H9 (cell line): ENCODE results near the gene THSD7B. TPM values are rescaled to one million over a fixed set of nuclear protein-coding genes. Genes with fewer than 3 reads are reported as not detected.
"Not testable (repeated sequence)": the region's sequence is repeated elsewhere in the genome, so short reads cannot be mapped to it uniquely, and the experiment has no call there.

Source experiments
- DNase-seq: peaks from one replicate; pipeline ENCODE4 v3.0.0-alpha.2; 2017
- H2AFZ ChIP-seq: one replicate; pipeline ENCODE4 v1.6.1; 2013; ENCODE audit warnings: mild to moderate bottlenecking, low read length, control low read depth, moderate library complexity
- H2AK5ac ChIP-seq: 2 replicates; pipeline ENCODE4 v1.6.1; 2013; ENCODE audit warnings: low read length, control low read depth, mixed read lengths; ENCODE audit not compliant: insufficient read length
- H2BK120ac ChIP-seq: one replicate; pipeline ENCODE4 v1.6.1; 2013; ENCODE audit warnings: low read depth, mild to moderate bottlenecking, low read length, control low read depth, inconsistent platforms; ENCODE audit not compliant: poor library complexity, severe bottlenecking
- H2BK12ac ChIP-seq: 2 replicates; pipeline ENCODE4 v1.6.1; 2013; ENCODE audit warnings: low read length, control low read depth, mixed read lengths, low read depth; ENCODE audit not compliant: insufficient read length
- H2BK15ac ChIP-seq: 2 replicates; pipeline ENCODE4 v1.6.1; 2013; ENCODE audit warnings: low read depth, low read length, control low read depth
- H2BK20ac ChIP-seq: one replicate; pipeline ENCODE4 v1.6.1; 2013; ENCODE audit warnings: low read depth, mild to moderate bottlenecking, low read length, control low read depth, inconsistent platforms; ENCODE audit not compliant: poor library complexity, severe bottlenecking
- H2BK5ac ChIP-seq: 2 replicates; pipeline ENCODE4 v1.6.1; 2013; ENCODE audit warnings: low read length, control low read depth, mixed read lengths; ENCODE audit not compliant: insufficient read length
- H3K14ac ChIP-seq: 2 replicates; pipeline ENCODE4 v1.6.1; 2013; ENCODE audit warnings: low read length, control low read depth; ENCODE audit not compliant: insufficient read depth
- H3K18ac ChIP-seq: 2 replicates; pipeline ENCODE4 v1.6.1; 2013; ENCODE audit warnings: low read depth, mild to moderate bottlenecking, mixed read lengths, low read length, control low read depth; ENCODE audit not compliant: insufficient read length
- H3K23ac ChIP-seq: 2 replicates; pipeline ENCODE4 v1.6.1; 2013; ENCODE audit warnings: low read length, control low read depth, mixed read lengths, low read depth; ENCODE audit not compliant: insufficient read length
- H3K23me2 ChIP-seq: 2 replicates; pipeline ENCODE4 v1.6.1; 2013; ENCODE audit warnings: low read depth, mild to moderate bottlenecking, mixed read lengths, low read length, control low read depth; ENCODE audit not compliant: insufficient read length, poor library complexity, severe bottlenecking
- H3K27ac ChIP-seq: 2 replicates; pipeline ENCODE4 v1.5.1; 2013; ENCODE audit warnings: low read length, control low read depth, mixed read lengths, low read depth; ENCODE audit not compliant: insufficient read length
- H3K27me3 ChIP-seq: 2 replicates; pipeline ENCODE4 v1.6.1; 2013; ENCODE audit warnings: low read length, control low read depth, inconsistent platforms; ENCODE audit not compliant: insufficient read depth
- H3K4ac ChIP-seq: 2 replicates; pipeline ENCODE4 v1.6.1; 2013; ENCODE audit warnings: low read depth, mild to moderate bottlenecking, control low read depth, inconsistent platforms, low read length, moderate library complexity
- H3K4me1 ChIP-seq: 2 replicates; pipeline ENCODE4 v1.6.1; 2013; ENCODE audit warnings: low read length, control low read depth, inconsistent platforms; ENCODE audit not compliant: insufficient read depth
- H3K4me2 ChIP-seq: 2 replicates; pipeline ENCODE4 v1.6.1; 2013; ENCODE audit warnings: low read length, control low read depth, mixed read lengths; ENCODE audit not compliant: insufficient read length, insufficient read depth
- H3K56ac ChIP-seq: 2 replicates; pipeline ENCODE4 v1.6.1; 2013; ENCODE audit warnings: low read depth, mild to moderate bottlenecking, mixed read lengths, low read length, control low read depth; ENCODE audit not compliant: insufficient read length
- H3K79me1 ChIP-seq: 2 replicates; pipeline ENCODE4 v1.6.1; 2013; ENCODE audit warnings: low read depth, mild to moderate bottlenecking, moderate library complexity, low read length, control low read depth, inconsistent platforms; ENCODE audit not compliant: insufficient read depth, poor library complexity, severe bottlenecking
- H3K79me2 ChIP-seq: 2 replicates; pipeline ENCODE4 v1.6.1; 2013; ENCODE audit warnings: low read length, control low read depth, inconsistent platforms; ENCODE audit not compliant: insufficient read depth
- H3K9ac ChIP-seq: 2 replicates; pipeline ENCODE4 v1.6.1; 2013; ENCODE audit warnings: low read length, control low read depth, mixed read lengths; ENCODE audit not compliant: insufficient read length; ENCODE audit errors: extremely low read depth
- H3K9me3 ChIP-seq: one replicate; pipeline ENCODE4 v1.6.1; 2013; ENCODE audit warnings: low read depth, low read length, inconsistent platforms; ENCODE audit not compliant: control insufficient read depth
- H3T11ph ChIP-seq: one replicate; pipeline ENCODE4 v1.6.1; 2013; ENCODE audit warnings: mild to moderate bottlenecking, low read length, control low read depth, inconsistent platforms
- H4K20me1 ChIP-seq: one replicate; pipeline ENCODE4 v1.6.1; 2013; ENCODE audit not compliant: control insufficient read depth, insufficient read length, insufficient read depth
- H4K5ac ChIP-seq: 2 replicates; pipeline ENCODE4 v1.6.1; 2013; ENCODE audit warnings: low read depth, mild to moderate bottlenecking, mixed read lengths, low read length, control low read depth; ENCODE audit not compliant: insufficient read length
- H4K8ac ChIP-seq: replicated peaks from 2 replicates; pipeline ENCODE4 v1.6.1; 2013; ENCODE audit warnings: low read length, control low read depth, mixed read lengths, low read depth; ENCODE audit not compliant: insufficient read length
- H4K91ac ChIP-seq: 2 replicates; pipeline ENCODE4 v1.6.1; 2013; ENCODE audit warnings: low read depth, mild to moderate bottlenecking, moderate library complexity, mixed read lengths, low read length, control low read depth; ENCODE audit not compliant: insufficient read length
- H3K27ac Mint-ChIP-seq, 3 experiments: 2 replicates in 2 of 3; 3 replicates in 1 of 3; pipeline ENCODE4 v1.8.0; 2020 to 2021; ENCODE audit warnings: mixed read lengths in 3 of 3, mild to moderate bottlenecking in 1 of 3, moderate library complexity in 1 of 3
- H3K27me3 Mint-ChIP-seq: 2 replicates; pipeline ENCODE4 v1.8.0; 2021; ENCODE audit warnings: low read depth, mild to moderate bottlenecking, moderate library complexity, mixed read lengths
- H3K36me3 Mint-ChIP-seq, 3 experiments: 2 replicates in 2 of 3; 3 replicates in 1 of 3; pipeline ENCODE4 v1.8.0; 2020 to 2021; ENCODE audit warnings: low read depth in 3 of 3, mixed read lengths in 3 of 3; ENCODE audit not compliant: insufficient read depth in 1 of 3
- H3K4me1 Mint-ChIP-seq, 2 experiments: 2 replicates each; pipeline ENCODE4 v1.8.0; 2020; ENCODE audit warnings: mixed read lengths in 2 of 2
- H3K4me3 Mint-ChIP-seq, 2 experiments: 2 replicates in 1 of 2; 3 replicates in 1 of 2; pipeline ENCODE4 v1.8.0; 2020 to 2021; ENCODE audit warnings: mild to moderate bottlenecking in 2 of 2, mixed read lengths in 2 of 2, moderate library complexity in 1 of 2
- H3K9me3 Mint-ChIP-seq, 2 experiments: 2 replicates in 1 of 2; 3 replicates in 1 of 2; pipeline ENCODE4 v1.8.0; 2020; ENCODE audit warnings: mild to moderate bottlenecking in 2 of 2, mixed read lengths in 2 of 2, moderate library complexity in 1 of 2
- WGBS: extraction: QIAGEN DNeasy Blood & Tissue Kit; methylation state at CpG from one replicate; pipeline ENCODE4 v1.1.7; 2013; ENCODE audit warnings: missing lambda C conversion rate, low lambda C conversion rate, mixed read lengths; ENCODE audit not compliant: insufficient read length; ENCODE audit errors: extremely low coverage; 5-methylcytosine and 5-hydroxymethylcytosine counted together
- total RNA-seq: library from RNA; stranded (reverse); gene quantifications from 2 replicates; pipeline ENCODE4 v1.2.1, GENCODE V29; 2021
- TF ChIP-seq, protein P1 (sequence below): fragments of 200-600 bp; sonication (generic); conservative IDR thresholded peaks from 3 replicates; pipeline ENCODE4 v1.8.0; 2021; ENCODE audit warnings: antibody characterized with exemption, mild to moderate bottlenecking

The THSD7B gene
- total RNA-seq, 1 experiment from 2014 or later, result 0.85 TPM

- no peaks in the 10 kb centered on the region for H3K27me3 Mint-ChIP-seq
- Histone ChIP-seq H2BK12ac (no peak overlapping the region), H2BK20ac (no peak overlapping the region), H3K14ac (no peak overlapping the region), H3K27ac (no peak overlapping the region), H2BK120ac (no peak overlapping the region), H3K56ac (no peak overlapping the region), H3K4ac (no peak overlapping the region), H3K9me3 (no peaks in the 10 kb centered on the region), H4K20me1 (no peaks in the 10 kb centered on the region), H4K5ac (no peak overlapping the region), H3K79me1 (no peaks in the 10 kb centered on the region), H3K23me2 (no peaks in the 10 kb centered on the region), H3K4me1 (no peaks in the 10 kb centered on the region), H2AFZ (no peak overlapping the region), H3K79me2 (no peaks in the 10 kb centered on the region), H3K18ac (no peak overlapping the region), H2BK5ac (no peak overlapping the region), H3T11ph (no peak overlapping the region), H3K9ac (no peak overlapping the region), H2BK15ac (no peak overlapping the region), H4K91ac (no peak overlapping the region), H2AK5ac (no peak overlapping the region), H3K27me3 (no peaks in the 10 kb centered on the region), H3K23ac (no peak overlapping the region), H3K4me2 (no peak overlapping the region), H4K8ac (no peak overlapping the region)
- peak; percentile 37 for DNase-seq
- no peak overlapping the region for H3K4me3 Mint-ChIP-seq
- peaks cover 6% of the 10 kb centered on the region in 2 experiments; a peak in 3 of 4 replicates for H3K4me1 Mint-ChIP-seq
- WGBS, result no CpG with 5 or more reads among the region's 1 CpG
- H3K27ac Mint-ChIP-seq, result no peak overlapping the region; a peak in 1 of 7 replicates
- H3K36me3 Mint-ChIP-seq, result no peaks in the 10 kb centered on the region
- TF ChIP-seq, protein P1, sequence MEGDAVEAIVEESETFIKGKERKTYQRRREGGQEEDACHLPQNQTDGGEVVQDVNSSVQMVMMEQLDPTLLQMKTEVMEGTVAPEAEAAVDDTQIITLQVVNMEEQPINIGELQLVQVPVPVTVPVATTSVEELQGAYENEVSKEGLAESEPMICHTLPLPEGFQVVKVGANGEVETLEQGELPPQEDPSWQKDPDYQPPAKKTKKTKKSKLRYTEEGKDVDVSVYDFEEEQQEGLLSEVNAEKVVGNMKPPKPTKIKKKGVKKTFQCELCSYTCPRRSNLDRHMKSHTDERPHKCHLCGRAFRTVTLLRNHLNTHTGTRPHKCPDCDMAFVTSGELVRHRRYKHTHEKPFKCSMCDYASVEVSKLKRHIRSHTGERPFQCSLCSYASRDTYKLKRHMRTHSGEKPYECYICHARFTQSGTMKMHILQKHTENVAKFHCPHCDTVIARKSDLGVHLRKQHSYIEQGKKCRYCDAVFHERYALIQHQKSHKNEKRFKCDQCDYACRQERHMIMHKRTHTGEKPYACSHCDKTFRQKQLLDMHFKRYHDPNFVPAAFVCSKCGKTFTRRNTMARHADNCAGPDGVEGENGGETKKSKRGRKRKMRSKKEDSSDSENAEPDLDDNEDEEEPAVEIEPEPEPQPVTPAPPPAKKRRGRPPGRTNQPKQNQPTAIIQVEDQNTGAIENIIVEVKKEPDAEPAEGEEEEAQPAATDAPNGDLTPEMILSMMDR, result peak; percentile 75
- H3K9me3 Mint-ChIP-seq, result no peaks in the 10 kb centered on the region
Observed at GRCh38 chr2:137096693-137097092, 331.3 kb downstream of the THSD7B start.

GRCh38 chr2:137101814-137102213 lies 336.5 kb downstream of the THSD7B start:
- H3K14ac ChIP-seq, H2BK12ac ChIP-seq, H2BK5ac ChIP-seq, H3K9me3 ChIP-seq, H4K5ac ChIP-seq, H3K56ac ChIP-seq, H3K9ac ChIP-seq, H2BK120ac ChIP-seq, H4K20me1 ChIP-seq, H2BK20ac ChIP-seq, H3K79me2 ChIP-seq, H3K27me3 ChIP-seq, H3K36me3 Mint-ChIP-seq, H3K27me3 Mint-ChIP-seq, H2AK5ac ChIP-seq, H3K79me1 ChIP-seq, H3K18ac ChIP-seq, H2AFZ ChIP-seq, H3K9me3 Mint-ChIP-seq, H3T11ph ChIP-seq, H3K4ac ChIP-seq, H3K4me2 ChIP-seq, H3K4me1 ChIP-seq, H3K27ac Mint-ChIP-seq, H3K23me2 ChIP-seq, H4K8ac ChIP-seq, H4K91ac ChIP-seq, H3K23ac ChIP-seq, DNase-seq, H2BK15ac ChIP-seq, H3K27ac ChIP-seq, H3K4me3 Mint-ChIP-seq, H3K4me1 Mint-ChIP-seq: not testable (repeated sequence)
- WGBS, result no CpG with 5 or more reads among the region's 3 CpGs
